HL-60 (cell line): ENCODE data around the gene EFCAB6.

Source experiments
- CTCF ChIP-seq: IDR thresholded peaks from one replicate; pipeline ENCODE4 v1.5.1; 2011; ENCODE audit warnings: low read length, control low read depth, inconsistent platforms; ENCODE audit not compliant: insufficient read depth
- GABPA ChIP-seq: IDR thresholded peaks from 2 replicates; pipeline ENCODE4 v1.6.1; 2012; ENCODE audit warnings: low read depth
- POLR2AphosphoS5 ChIP-seq: IDR thresholded peaks from 2 replicates; pipeline ENCODE4 v1.6.1; 2012; ENCODE audit warnings: low read depth
- REST ChIP-seq: IDR thresholded peaks from 2 replicates; pipeline ENCODE4 v1.6.1; 2012; ENCODE audit warnings: low read depth; ENCODE audit not compliant: insufficient replicate concordance
- SPI1 ChIP-seq: IDR thresholded peaks from 2 replicates; pipeline ENCODE4 v1.6.1; 2012; ENCODE audit warnings: low read depth, mild to moderate bottlenecking, borderline replicate concordance

GRCh38 chr22:43859621-43860020 lies 47.5 kb upstream of the EFCAB6 start:
- no peak for TF ChIP-seq CTCF
- TF ChIP-seq POLR2AphosphoS5, result no peak
- TF ChIP-seq REST, result no peak
- no peak for TF ChIP-seq GABPA
- TF ChIP-seq SPI1, result no peak
